Activated T-helper 1 cell treated with anti-CD3 and anti-CD28 coated beads, Interleukin-12 subunit alpha, Interleukin-12 subunit beta, Interleukin-2, Interleukin-4 antibody, amounts not matched to agents 30 ng/mL and 10 ng/mL and 1 ng/mL, durations not matched to agents 14 hours and 24 hours and 36 hours (primary cell): ENCODE results near the gene SPATA1. TPM values are rescaled to one million over a fixed set of nuclear protein-coding genes. Genes with fewer than 3 reads are reported as not detected.
A peak's percentile ranks its signal among the peaks of the same experiment; 100 is the strongest.
"Not testable (repeated sequence)": the region's sequence is repeated elsewhere in the genome, so short reads cannot be mapped to it uniquely, and the experiment has no call there.

Experiments
- DNase-seq: peaks from one replicate; pipeline ENCODE4 v3.0.0; 2021; ENCODE audit warnings: low spot score
- H3K27ac Mint-ChIP-seq: one replicate; pipeline ENCODE4 v1.8.0; 2021; ENCODE audit warnings: mild to moderate bottlenecking, mixed read lengths
- H3K27me3 Mint-ChIP-seq: one replicate; pipeline ENCODE4 v1.8.0; 2022; ENCODE audit warnings: mild to moderate bottlenecking, moderate library complexity, mixed read lengths; ENCODE audit not compliant: insufficient read depth
- H3K36me3 Mint-ChIP-seq: one replicate; pipeline ENCODE4 v1.8.0; 2021; ENCODE audit warnings: low read depth, mixed read lengths
- H3K4me1 Mint-ChIP-seq: one replicate; pipeline ENCODE4 v1.8.0; 2021; ENCODE audit warnings: low read depth, mixed read lengths
- H3K4me3 Mint-ChIP-seq: one replicate; pipeline ENCODE4 v1.8.0; 2021; ENCODE audit warnings: mild to moderate bottlenecking, moderate library complexity, mixed read lengths
- H3K9me3 Mint-ChIP-seq: one replicate; pipeline ENCODE4 v1.8.0; 2021; ENCODE audit warnings: mixed read lengths
- intact Hi-C: fragments of 100-400 bp; cut with micrococcal nuclease; formaldehyde crosslinking; loops from one replicate; pipeline ENCODE4 v1.15.1; 2024
- total RNA-seq: library from RNA; stranded (reverse); gene quantifications from 2 replicates; pipeline ENCODE4 v1.2.3, GENCODE V29; 2022

The SPATA1 gene
- total RNA-seq, 1 donor from 2014 or later = 1.2 TPM

DNA sequence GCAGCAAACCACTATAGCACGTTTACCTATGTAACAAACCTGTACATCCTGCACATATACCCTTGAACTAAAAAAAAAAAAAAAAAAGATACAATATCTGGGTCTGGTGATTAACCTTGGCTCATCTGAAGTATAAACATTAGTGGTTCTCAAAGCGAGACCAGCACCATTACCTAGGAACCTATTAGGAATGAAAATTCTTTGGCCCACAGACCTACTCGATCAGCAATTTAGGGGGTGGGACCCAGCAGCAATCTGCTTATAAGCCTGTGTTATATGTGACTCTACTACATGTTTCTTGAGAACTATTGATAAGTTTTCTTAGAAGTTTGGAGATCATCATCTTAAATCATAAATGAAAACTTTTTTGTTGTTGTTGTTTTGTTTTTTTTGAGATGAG is 9.7 kb upstream of the SPATA1 start:
- Mint-ChIP-seq H3K4me1 (peaks cover 34% of the 10 kb centered on the region), H3K27me3 (no peaks in the 10 kb centered on the region), H3K4me3 (no peak overlapping the region), H3K27ac (no peak overlapping the region), H3K9me3 (no peaks in the 10 kb centered on the region), H3K36me3 (peaks cover 55% of the 10 kb centered on the region)
- DNase-seq = no peak
- intact Hi-C loops = no loop called here

DNA sequence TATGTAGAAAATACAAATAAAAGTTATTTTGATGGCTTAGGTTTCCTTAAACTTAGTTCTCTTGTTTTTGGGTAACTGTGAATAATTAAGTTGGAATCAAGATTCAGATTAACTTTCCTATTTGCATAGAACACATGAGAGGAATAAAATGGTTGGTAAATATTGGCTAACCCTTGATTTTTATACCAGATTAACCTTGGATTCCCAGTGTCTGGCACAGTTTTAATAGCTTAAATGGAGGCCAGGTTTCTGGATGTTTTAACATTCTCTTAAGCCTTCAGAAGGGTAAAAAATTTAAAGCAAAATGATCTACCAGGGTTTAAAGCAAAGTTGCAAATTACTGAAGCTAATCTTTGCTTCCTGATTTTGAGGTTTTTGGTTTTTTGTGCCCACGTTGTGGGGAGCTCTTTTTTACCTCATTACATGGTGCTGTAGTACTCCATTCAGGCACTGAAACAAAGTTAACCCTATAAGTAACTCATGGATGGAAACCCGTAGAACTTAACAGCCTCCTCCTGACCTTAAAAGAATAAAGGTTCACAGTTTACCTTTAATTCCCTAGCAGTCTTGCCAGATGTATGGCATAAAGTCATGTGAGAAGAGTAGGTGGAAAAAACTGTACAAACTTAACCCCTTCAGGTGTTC is 8.4 kb upstream of the SPATA1 start:
- peaks cover 50% of the 10 kb centered on the region for H3K36me3 Mint-ChIP-seq
- DNase-seq = no peak
- no peak overlapping the region for H3K27ac Mint-ChIP-seq
- H3K9me3 Mint-ChIP-seq = no peaks in the 10 kb centered on the region
- peaks cover 38% of the 10 kb centered on the region for H3K4me1 Mint-ChIP-seq
- no peaks in the 10 kb centered on the region for H3K27me3 Mint-ChIP-seq
- H3K4me3 Mint-ChIP-seq = no peak overlapping the region
- intact Hi-C loops = loop anchor here (1.0 kb wide), 1 partner anchor 8 kb away; no protein-coding TSS in a partner anchor

DNA sequence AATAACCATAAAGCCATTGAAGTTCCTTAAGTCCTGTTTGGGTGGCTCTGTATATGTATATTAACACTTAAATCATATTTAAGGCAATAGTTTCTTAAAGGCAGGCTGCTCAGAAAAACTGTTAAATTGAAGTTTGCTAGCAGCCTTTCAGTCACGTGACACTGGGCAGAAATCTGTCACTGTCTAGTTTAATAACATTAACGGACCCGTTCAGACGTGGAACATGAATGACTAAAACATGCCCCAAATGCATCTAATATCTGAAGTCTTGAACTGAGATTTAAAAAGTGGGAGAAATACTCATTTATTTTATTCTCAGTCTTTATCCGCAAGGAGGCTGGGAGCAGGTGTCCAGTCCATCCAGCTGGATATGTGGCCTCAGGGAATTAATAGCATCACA is 3.3 kb upstream of the SPATA1 start:
- H3K27me3 Mint-ChIP-seq = no peaks in the 10 kb centered on the region
- intact Hi-C loops = loop anchor here (10.0 kb wide), 2 partner anchors 198 to 252 kb away; partner anchors contain the start of gene SAMD13
- H3K4me1 Mint-ChIP-seq = peaks cover 50% of the 10 kb centered on the region
- no peaks in the 10 kb centered on the region for H3K9me3 Mint-ChIP-seq
- H3K4me3 Mint-ChIP-seq = no peak overlapping the region
- peaks cover 34% of the 10 kb centered on the region for H3K36me3 Mint-ChIP-seq
- no peak for DNase-seq
- H3K27ac Mint-ChIP-seq = no peak overlapping the region

DNA sequence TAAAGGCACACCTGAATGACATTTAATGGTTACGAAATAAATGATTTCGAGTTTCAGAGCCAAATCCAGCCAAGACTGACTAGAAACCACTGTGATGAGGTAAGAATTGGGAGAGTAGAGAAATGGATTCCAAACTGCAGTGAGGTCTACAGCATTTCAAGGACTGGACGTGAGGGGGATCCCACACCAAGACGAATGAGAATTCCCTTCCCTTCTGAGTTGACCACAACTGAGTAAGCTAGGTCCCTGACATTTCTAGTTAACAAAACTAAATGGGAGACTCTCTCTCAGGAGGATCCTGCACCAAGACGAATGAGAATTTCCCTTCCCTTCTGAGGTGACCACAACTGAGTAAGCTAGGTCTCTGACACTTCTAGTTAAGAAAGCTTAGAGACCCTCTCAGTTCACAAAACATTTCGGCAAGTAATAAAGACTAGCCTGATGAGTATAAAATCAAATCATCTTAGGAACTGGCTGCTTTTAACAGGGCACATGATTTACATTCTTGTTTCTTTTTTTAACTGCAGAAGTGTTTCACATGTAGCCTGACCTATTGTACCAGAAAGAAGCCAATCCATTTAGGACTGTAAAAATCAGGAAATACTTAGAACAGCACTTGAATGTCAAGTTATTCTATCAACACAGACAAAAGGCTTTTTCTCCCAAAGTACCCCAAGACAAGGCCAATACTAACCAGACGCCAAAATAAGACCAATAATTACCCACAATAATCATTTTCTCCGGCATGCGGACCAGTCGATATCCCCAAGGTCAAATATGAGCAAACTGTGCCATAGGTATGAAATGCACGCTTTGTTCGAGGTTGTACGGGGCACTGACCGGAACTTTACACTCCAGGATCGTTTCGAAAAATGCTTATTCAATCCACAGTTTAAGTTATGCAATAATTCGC is 1.4 kb upstream of the SPATA1 start:
- H3K27ac Mint-ChIP-seq = peak overlapping the region; percentile 98
- H3K4me1 Mint-ChIP-seq = peaks cover 50% of the 10 kb centered on the region
- peaks cover 8% of the 10 kb centered on the region for H3K9me3 Mint-ChIP-seq
- H3K36me3 Mint-ChIP-seq = peaks cover 29% of the 10 kb centered on the region
- H3K4me3 Mint-ChIP-seq = peak overlapping the region; percentile 98
- intact Hi-C loops = loop anchor here (1.0 to 10.0 kb wide), 5 partner anchors 8 to 432 kb away; partner anchors contain the start of gene SAMD13
- H3K27me3 Mint-ChIP-seq = no peaks in the 10 kb centered on the region
- DNase-seq = no peak

DNA sequence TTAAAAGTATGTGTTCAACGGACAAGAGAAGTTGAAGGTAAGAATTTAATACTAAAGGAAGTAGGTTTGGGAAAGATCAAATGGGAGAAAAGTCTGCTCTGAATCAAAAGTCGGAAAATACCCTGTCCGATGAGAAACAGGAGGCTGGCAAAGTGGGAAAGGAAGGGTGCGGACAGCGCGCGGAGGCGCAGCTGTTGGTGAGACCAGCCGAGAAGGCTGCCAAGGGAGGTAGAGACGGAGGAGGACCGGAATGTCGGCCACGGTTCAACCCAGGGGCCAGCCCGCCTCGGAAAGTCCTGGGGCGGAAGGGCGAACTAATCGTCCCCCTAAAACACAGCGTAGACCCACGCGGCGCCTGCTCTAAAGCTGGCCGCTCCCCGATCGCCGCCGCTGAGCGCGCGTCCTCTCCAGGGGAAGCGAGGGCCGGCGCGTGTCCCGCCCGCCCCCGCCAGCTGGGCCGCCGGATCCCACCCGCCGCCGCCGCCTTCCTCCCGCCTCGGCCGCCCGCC is 639 bp upstream of the SPATA1 start:
- Mint-ChIP-seq H3K27ac (peak overlapping the region; percentile 98), H3K4me1 (peaks cover 45% of the 10 kb centered on the region), H3K9me3 (peaks cover 8% of the 10 kb centered on the region), H3K36me3 (peaks cover 29% of the 10 kb centered on the region), H3K27me3 (no peaks in the 10 kb centered on the region), H3K4me3 (peak overlapping the region; percentile 98)
- DNase-seq = no peak
- intact Hi-C loops = loop anchor here (1.0 to 10.0 kb wide), 14 partner anchors 8 to 793 kb away; partner anchors contain the start of genes RPF1, SAMD13 and SSX2IP

DNA sequence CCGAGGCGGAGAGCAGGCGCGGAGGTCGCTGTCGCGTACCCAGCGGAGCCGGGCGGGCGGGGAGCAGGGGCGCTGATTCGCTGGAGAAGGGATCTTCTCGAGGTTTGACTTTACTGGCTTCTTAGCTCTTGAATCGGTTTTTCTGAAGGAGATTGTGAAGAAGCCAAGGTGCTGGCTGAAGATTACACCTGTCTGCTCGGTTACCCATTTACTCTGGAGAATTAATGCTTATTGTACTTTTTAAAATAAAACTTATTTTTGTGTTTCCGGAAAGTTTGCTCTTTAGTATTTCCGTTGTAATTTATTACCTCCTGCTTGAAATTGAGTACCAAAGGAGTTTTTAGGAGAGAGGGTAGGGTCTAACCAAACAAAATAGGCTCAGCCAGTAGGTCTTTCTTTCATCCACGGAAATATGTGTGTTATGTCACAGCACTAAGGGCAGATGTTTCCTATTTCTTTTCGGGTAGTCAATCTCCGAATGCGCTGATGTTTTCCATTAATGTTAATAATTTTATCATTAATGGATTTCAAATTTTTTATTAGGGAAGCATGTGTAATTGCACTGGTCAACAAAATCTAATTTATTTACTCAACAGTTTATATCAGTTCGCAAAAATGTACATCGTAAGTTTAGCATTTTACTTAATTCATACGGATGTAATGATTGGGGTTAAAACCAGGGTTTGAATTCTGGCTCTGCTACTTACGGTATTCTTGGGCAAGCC is 705 bp downstream of the SPATA1 start:
- Mint-ChIP-seq H3K9me3 (peaks cover 8% of the 10 kb centered on the region), H3K4me3 (peak overlapping the region; percentile 88), H3K27me3 (no peaks in the 10 kb centered on the region), H3K4me1 (peaks cover 31% of the 10 kb centered on the region), H3K36me3 (peaks cover 18% of the 10 kb centered on the region), H3K27ac (peak overlapping the region; percentile 92)
- intact Hi-C loops = loop anchor here (1.0 to 10.0 kb wide), 12 partner anchors 28 to 791 kb away; partner anchors contain the start of genes RPF1, SAMD13 and SSX2IP
- no peak for DNase-seq

DNA sequence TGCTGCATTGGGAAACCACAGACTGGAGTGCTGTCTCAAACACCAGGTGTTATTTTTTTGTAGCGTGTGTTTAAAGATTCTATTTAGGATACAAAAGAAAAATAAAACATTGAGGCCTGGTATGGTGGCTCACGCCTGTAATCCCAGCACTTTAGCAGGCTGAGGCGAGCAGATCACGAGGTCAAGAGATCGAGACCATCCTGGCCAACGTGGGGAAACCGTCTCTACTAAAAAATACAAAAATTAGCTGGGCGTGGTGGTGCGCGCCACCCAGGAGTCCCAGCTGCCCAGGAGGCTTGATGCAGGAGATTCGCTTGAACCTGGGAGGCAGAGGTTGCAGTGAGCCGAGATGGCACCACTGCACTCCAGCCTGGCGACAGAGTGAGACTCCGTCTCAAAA is 1.7 kb downstream of the SPATA1 start:
- H3K4me1 Mint-ChIP-seq = peaks cover 30% of the 10 kb centered on the region
- DNase-seq, H3K9me3 Mint-ChIP-seq, H3K4me3 Mint-ChIP-seq, H3K27ac Mint-ChIP-seq, H3K27me3 Mint-ChIP-seq: not testable (repeated sequence)
- peaks cover 18% of the 10 kb centered on the region for H3K36me3 Mint-ChIP-seq
- intact Hi-C loops = loop anchor here (2.0 to 10.0 kb wide), 6 partner anchors 31 to 767 kb away; partner anchors contain the start of gene SAMD13

DNA sequence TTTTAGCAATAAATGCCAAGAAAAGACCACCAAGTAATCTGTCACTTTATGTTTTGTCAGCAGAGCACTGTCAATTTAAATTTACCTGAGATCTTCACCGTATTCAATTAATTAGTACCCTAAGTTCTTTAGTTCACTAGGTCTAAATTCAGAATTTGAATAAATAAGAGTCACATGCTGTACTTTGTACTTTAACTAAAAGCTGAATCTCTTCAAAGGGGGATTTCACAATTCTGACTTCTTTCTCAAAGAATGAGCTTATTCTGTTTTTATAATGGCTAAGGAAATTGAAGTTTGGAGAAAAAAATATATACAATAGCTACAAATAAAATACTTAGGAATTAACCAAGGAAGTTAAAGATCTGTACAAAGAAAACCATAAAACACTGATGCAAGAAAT is 2.3 kb downstream of the SPATA1 start:
- intact Hi-C loops = loop anchor here (5.0 to 10.0 kb wide), 3 partner anchors 204 to 429 kb away; partner anchors contain the start of gene SAMD13
- peaks cover 14% of the 10 kb centered on the region for H3K36me3 Mint-ChIP-seq
- H3K9me3 Mint-ChIP-seq = peaks cover 8% of the 10 kb centered on the region
- H3K27me3 Mint-ChIP-seq = no peaks in the 10 kb centered on the region
- peaks cover 24% of the 10 kb centered on the region for H3K4me1 Mint-ChIP-seq
- H3K27ac Mint-ChIP-seq = no peak overlapping the region
- H3K4me3 Mint-ChIP-seq = no peak overlapping the region
- DNase-seq = no peak

DNA sequence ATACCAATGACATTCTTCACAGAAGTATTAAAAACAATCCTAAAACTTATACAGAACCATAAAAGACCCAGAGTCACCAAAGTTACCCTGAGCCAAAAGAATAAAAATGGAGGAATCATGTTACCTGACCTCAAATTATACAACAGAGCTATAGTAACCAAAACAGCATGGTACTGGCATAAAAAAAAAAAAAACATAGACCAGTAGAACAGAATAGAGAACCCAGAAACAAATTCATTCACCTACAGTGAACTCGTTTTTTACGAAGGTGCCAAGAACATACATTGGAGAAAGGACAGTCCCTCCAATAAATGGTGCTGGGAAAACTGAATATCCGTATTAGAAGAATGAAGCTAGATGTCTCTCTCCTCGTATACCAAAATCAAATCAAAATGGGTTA is 2.8 kb downstream of the SPATA1 start:
- Mint-ChIP-seq H3K4me1 (peaks cover 19% of the 10 kb centered on the region), H3K27ac (no peak overlapping the region), H3K36me3 (peaks cover 14% of the 10 kb centered on the region), H3K4me3 (no peak overlapping the region), H3K9me3 (peaks cover 8% of the 10 kb centered on the region), H3K27me3 (no peaks in the 10 kb centered on the region)
- DNase-seq = no peak
- intact Hi-C loops = loop anchor here (5.0 to 10.0 kb wide), 3 partner anchors 204 to 428 kb away; partner anchors contain the start of gene SAMD13

DNA sequence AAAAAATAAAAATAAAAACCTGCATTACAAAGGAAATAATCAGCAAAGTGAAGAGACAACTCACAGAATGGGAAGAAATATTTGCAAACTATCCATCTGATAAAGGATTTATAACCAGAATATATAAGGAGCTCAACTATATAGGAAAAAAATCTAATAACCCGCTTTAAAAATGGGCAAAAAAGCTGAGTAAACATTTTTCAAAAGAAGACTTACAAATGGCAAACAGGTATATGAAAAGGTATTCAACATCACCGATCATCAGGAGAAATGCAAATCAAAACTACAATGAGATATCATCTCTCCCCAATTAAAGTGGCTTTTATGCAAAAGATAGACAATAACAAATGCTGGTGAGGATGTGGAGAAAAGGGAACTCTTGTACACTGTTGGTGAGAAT is 4.0 kb downstream of the SPATA1 start:
- Mint-ChIP-seq H3K27me3 (no peaks in the 10 kb centered on the region), H3K27ac (no peak overlapping the region), H3K4me3 (no peak overlapping the region), H3K4me1 (peaks cover 7% of the 10 kb centered on the region), H3K36me3 (peaks cover 9% of the 10 kb centered on the region), H3K9me3 (peaks cover 8% of the 10 kb centered on the region)
- intact Hi-C loops = no loop called here
- DNase-seq = no peak

DNA sequence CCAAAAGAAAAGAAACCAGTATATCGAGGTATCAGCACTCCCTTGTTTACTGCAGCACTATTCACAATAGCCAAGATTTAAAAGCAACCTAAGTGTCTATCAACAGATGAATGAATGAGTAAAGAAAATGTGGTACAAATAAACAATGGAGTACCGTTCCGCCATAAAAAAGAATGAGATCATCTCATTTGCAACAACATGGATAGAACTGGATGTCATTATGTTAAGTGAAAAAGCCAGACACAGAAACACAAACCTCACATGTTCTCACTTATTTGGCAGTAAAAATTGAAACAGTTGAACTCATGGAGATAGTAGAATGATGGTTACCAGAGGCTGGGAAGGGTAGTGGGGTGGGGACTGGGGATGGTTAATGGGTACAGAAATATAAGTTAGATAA is 4.5 kb downstream of the SPATA1 start:
- Mint-ChIP-seq H3K27me3 (no peaks in the 10 kb centered on the region), H3K36me3 (peaks cover 6% of the 10 kb centered on the region), H3K4me1 (peaks cover 5% of the 10 kb centered on the region), H3K27ac (no peak overlapping the region), H3K9me3 (peaks cover 8% of the 10 kb centered on the region), H3K4me3 (no peak overlapping the region)
- intact Hi-C loops = no loop called here
- no peak for DNase-seq

DNA sequence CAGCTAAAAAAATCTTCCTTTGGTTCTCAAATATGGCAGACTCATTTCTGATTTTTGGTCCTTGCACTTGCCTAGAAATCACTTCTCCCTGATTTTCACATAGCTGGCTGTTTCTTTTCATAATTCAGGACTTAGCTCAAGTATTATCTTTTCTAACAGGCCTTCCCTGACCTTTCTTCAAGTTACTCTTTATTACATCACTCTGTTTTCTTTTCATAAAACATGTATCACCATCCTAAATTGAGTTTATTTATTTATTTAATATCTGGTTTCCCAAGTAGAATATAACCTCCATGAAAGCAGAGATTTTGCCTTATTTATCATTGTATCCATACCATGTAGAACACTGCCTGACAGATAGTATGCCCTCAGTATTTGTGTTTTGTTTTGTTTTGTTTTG is 18.4 kb downstream of the SPATA1 start:
- DNase-seq = no peak
- no peak overlapping the region for H3K4me3 Mint-ChIP-seq
- H3K4me1 Mint-ChIP-seq = no peaks in the 10 kb centered on the region
- peaks cover 1% of the 10 kb centered on the region for H3K36me3 Mint-ChIP-seq
- peaks cover 2% of the 10 kb centered on the region for H3K27me3 Mint-ChIP-seq
- intact Hi-C loops = no loop called here
- no peak overlapping the region for H3K27ac Mint-ChIP-seq
- no peaks in the 10 kb centered on the region for H3K9me3 Mint-ChIP-seq
